HepG2 (cell line): ENCODE data around the gene TMEM256. TPM values are rescaled to one million over a fixed set of nuclear protein-coding genes. Genes with fewer than 3 reads are reported as not detected.

Source experiments
- CENPX ChIP-seq: sonication (generic); formaldehyde crosslinking; IDR thresholded peaks from 2 replicates; pipeline ENCODE4 v1.9.0; 2021; ENCODE audit warnings: mild to moderate bottlenecking, missing genetic modification reagents, moderate library complexity
- EP300 ChIP-seq, 3 experiments: sonication (generic) in 1 of 3; formaldehyde crosslinking in 1 of 3; IDR thresholded peaks; 2 replicates each; pipeline versions ENCODE4 v1.5.1 to v1.6.1; 2011 to 2020; ENCODE audit warnings: low read depth in 2 of 3, low read length in 2 of 3, borderline replicate concordance in 1 of 3, improper control_type of control experiment in 1 of 3, mild to moderate bottlenecking in 1 of 3, missing genetic modification reagents in 1 of 3, moderate library complexity in 1 of 3
- IKZF5 ChIP-seq: IDR thresholded peaks from 2 replicates; pipeline ENCODE4 v1.6.1; 2018; ENCODE audit warnings: missing genetic modification reagents, mild to moderate bottlenecking, missing compliant biosample characterization
- PHF21A ChIP-seq: sonication (generic); formaldehyde crosslinking; IDR thresholded peaks from 2 replicates; pipeline ENCODE4 v1.5.0; 2020; ENCODE audit warnings: mild to moderate bottlenecking, missing genetic modification reagents
- RELA ChIP-seq: sonication (generic); formaldehyde crosslinking; IDR thresholded peaks from 2 replicates; pipeline ENCODE4 v1.4.0; 2020; ENCODE audit warnings: missing genetic modification reagents
- TBP ChIP-seq: sonication (generic); formaldehyde crosslinking; IDR thresholded peaks from 2 replicates; pipeline ENCODE4 v1.5.0; 2020; ENCODE audit warnings: missing genetic modification reagents
- ZHX1 ChIP-seq: sonication (generic); formaldehyde crosslinking; IDR thresholded peaks from 2 replicates; pipeline ENCODE4 v1.8.1; 2022; ENCODE audit warnings: low read depth, mild to moderate bottlenecking, missing genetic modification reagents
- ZNF292 ChIP-seq: sonication (generic); formaldehyde crosslinking; IDR thresholded peaks from 2 replicates; pipeline ENCODE4 v1.8.1; 2022; ENCODE audit warnings: mild to moderate bottlenecking, low read depth, missing genetic modification reagents, borderline replicate concordance
- ZNF296 ChIP-seq: sonication (generic); formaldehyde crosslinking; conservative IDR thresholded peaks from 2 replicates; pipeline ENCODE4 v1.5.0; 2020; ENCODE audit warnings: mild to moderate bottlenecking, missing genetic modification reagents
- ZNF549 ChIP-seq: sonication (generic); formaldehyde crosslinking; IDR thresholded peaks from 2 replicates; pipeline ENCODE4 v1.5.0; 2020; ENCODE audit warnings: missing genetic modification reagents
- ZNF646 ChIP-seq: sonication (generic); formaldehyde crosslinking; IDR thresholded peaks from 2 replicates; pipeline ENCODE4 v1.9.0; 2021; ENCODE audit warnings: mild to moderate bottlenecking, missing genetic modification reagents
- ZNF737 ChIP-seq: sonication (generic); formaldehyde crosslinking; IDR thresholded peaks from 2 replicates; pipeline ENCODE4 v1.5.0; 2020; ENCODE audit warnings: missing genetic modification reagents, mild to moderate bottlenecking, borderline replicate concordance
- polyA plus RNA-seq, 8 experiments: library from polyadenylated mRNA; depleted of rRNA in 3 of 8; stranded (reverse) in 7 of 8; unstranded in 1 of 8; fragments of >200 nt; fragmentation: Illumina TruSeq in 4 of 8; extraction: Trizol in 4 of 8; gene quantifications; 2 replicates each; pipeline versions ENCODE4 v1.2.1 to v1.2.3, GENCODE V29; 2011 to 2016; ENCODE audit warnings: low read depth in 4 of 8, missing spikeins in 1 of 8, mixed read lengths in 1 of 8; ENCODE audit not compliant: insufficient read depth in 1 of 8
- total RNA-seq, 5 experiments: library from RNA; depleted of rRNA; stranded (reverse); fragments of >200 nt; fragmentation: Illumina TruSeq; extraction: Trizol; gene quantifications; 2 replicates each; pipeline ENCODE4 v1.2.3, GENCODE V29; 2016; ENCODE audit warnings: low read depth in 1 of 5

The TMEM256 gene
- total and polyA plus RNA-seq, 2 of the 13 experiments (the other 11 are each of a cell fraction or from before 2014, with no cell fraction given): 231 to 252 TPM

GRCh38 chr17:7444682-7445618 is 41.1 kb upstream of the TMEM256 start, which contains the start of gene CHRNB1 (continued):
- 0 out of 2 replicates have a peak, but pooled peaks have one; percentile 32 for TF ChIP-seq ZHX1
- TF ChIP-seq IKZF5: peak; percentile 65; the same call in 1 of the 2 replicates
- TF ChIP-seq ZNF646: no peak
- no peak for TF ChIP-seq TBP (CRISPR knock-in tag)
- TF ChIP-seq ZNF292 (CRISPR knock-in tag): peak; percentile 28; the same call in 1 of the 2 replicates
- no peak for TF ChIP-seq ZNF296 (CRISPR knock-in tag)
- no peak for TF ChIP-seq ZNF549 (CRISPR knock-in tag)
- TF ChIP-seq PHF21A (CRISPR knock-in tag): 0 out of 2 replicates have a peak, but pooled peaks have one; percentile 66
- 0 out of 4 replicates have a peak, but pooled peaks of 1 of the 2 experiments have one; percentile 3 for TF ChIP-seq EP300 (IDR thresholded peaks at IDR 0.05; ENCODE audit: low read depth in 2 of 2, low read length in 2 of 2)
- TF ChIP-seq EP300 (CRISPR knock-in tag; IDR thresholded peaks at IDR 0.05; ENCODE audit: borderline replicate concordance): no peak
- no peak for TF ChIP-seq ZNF737 (CRISPR knock-in tag)
- no peak for TF ChIP-seq CENPX (CRISPR knock-in tag)
- no peak for TF ChIP-seq RELA (CRISPR knock-in tag)
